ENCODE results near the gene HTT. TPM values are rescaled to one million over a fixed set of nuclear protein-coding genes. Genes with fewer than 3 reads are reported as not detected.
"Not testable (repeated sequence)": the region's sequence is repeated elsewhere in the genome, so short reads cannot be mapped to it uniquely, and the experiment has no call there.

HTT gene
- polyA plus RNA-seq, 1 donor from 2014 or later = 11.5 TPM

GRCh38 chr4:3091464-3091863, 17.0 kb downstream of the HTT start:
- Histone ChIP-seq H3K36me3 (ENCODE audit: insufficient read depth, low read length) (peaks cover 2% of the 10 kb centered on the region), H3K27me3 (ENCODE audit: insufficient read depth, low read depth, low read length) (no peaks in the 10 kb centered on the region)

GRCh38 chr4:3094701-3095100, 20.2 kb downstream of the HTT start:
- not testable (repeated sequence) for H3K79me2 ChIP-seq (replicated peaks; ENCODE audit: insufficient read depth, low read length); H3K4me3 ChIP-seq (ENCODE audit: low read length); H3K9ac ChIP-seq (ENCODE audit: low read length); H3F3A ChIP-seq (ENCODE audit: insufficient read depth, low read length, poor library complexity, severe bottlenecking); H3K4me2 ChIP-seq (ENCODE audit: low read length); H3K27me3 ChIP-seq (ENCODE audit: insufficient read depth, low read depth, low read length); H3K9me3 ChIP-seq (ENCODE audit: low read length); H4K20me1 ChIP-seq (ENCODE audit: insufficient read depth); H3K27ac ChIP-seq (ENCODE audit: low read length); H2AFZ ChIP-seq (ENCODE audit: low read depth, low read length); H3K9me2 ChIP-seq (ENCODE audit: insufficient read depth, low read length)
- peaks cover 11% of the 10 kb centered on the region for H3K36me3 ChIP-seq (ENCODE audit: insufficient read depth, low read length)

More at GRCh38 chr4:3091464-3091863, 17.0 kb downstream of the HTT start:
- Histone ChIP-seq H2AFZ (ENCODE audit: low read depth, low read length) (no peak overlapping the region), H3K27ac (ENCODE audit: low read length) (no peak overlapping the region), H3K4me3 (ENCODE audit: low read length) (no peak overlapping the region), H3K79me2 (replicated peaks; ENCODE audit: insufficient read depth, low read length) (peaks cover 7% of the 10 kb centered on the region), H3K9me2 (ENCODE audit: insufficient read depth, low read length) (no peaks in the 10 kb centered on the region), H3K9me3 (ENCODE audit: low read length) (no peaks in the 10 kb centered on the region), H3K4me2 (ENCODE audit: low read length) (no peak overlapping the region), H4K20me1 (ENCODE audit: insufficient read depth) (no peaks in the 10 kb centered on the region), H3K9ac (ENCODE audit: low read length) (no peak overlapping the region), H3F3A (ENCODE audit: insufficient read depth, low read length, poor library complexity, severe bottlenecking) (no peaks in the 10 kb centered on the region)
- TF ChIP-seq POLR2AphosphoS5 (IDR thresholded peaks at IDR 0.05) (no peak), MXI1 (conservative IDR thresholded peaks at IDR 0.05; ENCODE audit: poor library complexity, severe bottlenecking) (no peak), EP300 (conservative IDR thresholded peaks at IDR 0.05; ENCODE audit: poor library complexity, severe bottlenecking) (no peak), CTCF (IDR thresholded peaks at IDR 0.05; ENCODE audit: poor library complexity, severe bottlenecking) (no peak), SMC3 (conservative IDR thresholded peaks at IDR 0.05; ENCODE audit: poor library complexity) (no peak), EZH2 (IDR thresholded peaks at IDR 0.05; ENCODE audit: borderline replicate concordance, insufficient read depth, low read length, poor library complexity, severe bottlenecking) (no peak), TAF1 (IDR thresholded peaks at IDR 0.05; ENCODE audit: low read depth) (no peak), REST (IDR thresholded peaks at IDR 0.05; ENCODE audit: borderline replicate concordance) (no peak), RAD21 (conservative IDR thresholded peaks at IDR 0.05) (no peak)

- H2AFZ ChIP-seq (ENCODE audit: low read depth, low read length) = no peak overlapping the region
- TF ChIP-seq EZH2 (IDR thresholded peaks at IDR 0.05; ENCODE audit: borderline replicate concordance, insufficient read depth, low read length, poor library complexity, severe bottlenecking) = no peak
- TF ChIP-seq POLR2AphosphoS5 (IDR thresholded peaks at IDR 0.05) = no peak
- no peak for TF ChIP-seq REST (IDR thresholded peaks at IDR 0.05; ENCODE audit: borderline replicate concordance)
- no peak for TF ChIP-seq SMC3 (conservative IDR thresholded peaks at IDR 0.05; ENCODE audit: poor library complexity)
- TF ChIP-seq RAD21 (conservative IDR thresholded peaks at IDR 0.05) = no peak
- TF ChIP-seq EP300 (conservative IDR thresholded peaks at IDR 0.05; ENCODE audit: poor library complexity, severe bottlenecking) = no peak
- TF ChIP-seq CTCF (IDR thresholded peaks at IDR 0.05; ENCODE audit: poor library complexity, severe bottlenecking) = no peak
- no peak for TF ChIP-seq TAF1 (IDR thresholded peaks at IDR 0.05; ENCODE audit: low read depth)
- no peak for TF ChIP-seq MXI1 (conservative IDR thresholded peaks at IDR 0.05; ENCODE audit: poor library complexity, severe bottlenecking)
Observed at GRCh38 chr4:3096202-3096601, 21.7 kb downstream of the HTT start.

More at GRCh38 chr4:3096202-3096601, 21.7 kb downstream of the HTT start:
- H3K9me3 ChIP-seq (ENCODE audit: low read length) = no peaks in the 10 kb centered on the region
- H3K36me3 ChIP-seq (ENCODE audit: insufficient read depth, low read length) = peaks cover 11% of the 10 kb centered on the region
- no peaks in the 10 kb centered on the region for H3K27me3 ChIP-seq (ENCODE audit: insufficient read depth, low read depth, low read length)
- H3K4me2 ChIP-seq (ENCODE audit: low read length) = no peak overlapping the region
- no peaks in the 10 kb centered on the region for H3K9me2 ChIP-seq (ENCODE audit: insufficient read depth, low read length)
- H3K9ac ChIP-seq (ENCODE audit: low read length) = no peak overlapping the region
- H3K4me3 ChIP-seq (ENCODE audit: low read length) = no peak overlapping the region
- no peaks in the 10 kb centered on the region for H3F3A ChIP-seq (ENCODE audit: insufficient read depth, low read length, poor library complexity, severe bottlenecking)
- no peak overlapping the region for H3K27ac ChIP-seq (ENCODE audit: low read length)
- H4K20me1 ChIP-seq (ENCODE audit: insufficient read depth) = no peaks in the 10 kb centered on the region
- peaks cover 10% of the 10 kb centered on the region for H3K79me2 ChIP-seq (replicated peaks; ENCODE audit: insufficient read depth, low read length)
